ENCODE data around the gene SCFD2. TPM values are rescaled to one million over a fixed set of nuclear protein-coding genes. Genes with fewer than 3 reads are reported as not detected.

SCFD2 gene
- polyA plus RNA-seq, 2 of the 4 experiments (the other 2 are of a cell fraction), result 7.6 to 10.8 TPM

DNA sequence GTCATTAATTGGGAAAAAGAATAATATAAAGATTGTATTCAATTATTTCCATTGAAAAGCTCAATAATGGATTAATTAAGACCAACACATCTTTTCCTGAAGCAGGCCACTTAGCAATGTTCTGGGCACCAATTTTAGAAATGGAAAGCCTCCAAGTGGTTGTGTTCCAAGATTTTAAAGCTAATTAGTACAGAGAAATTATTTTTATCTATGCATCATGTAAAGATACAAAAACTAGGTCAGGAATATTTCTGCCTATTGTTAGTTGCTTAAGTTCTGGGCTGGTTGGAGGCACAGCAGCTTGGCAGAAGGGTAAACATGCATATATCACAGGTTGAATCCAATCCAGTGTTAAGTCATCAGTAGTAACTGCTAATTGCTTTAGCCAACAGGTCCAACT lies 401.9 kb downstream of the SCFD2 start:
- no peak for ATAC-seq

GRCh38 chr4:52962721-52963120 lies 403.1 kb downstream of the SCFD2 start:
- POLR2A ChIA-PET, result no interaction called here
- FAIRE-seq (no peak), DNase-seq (ENCODE audit: low read depth in 1 of 2, low spot score in 1 of 2) (no peak), ATAC-seq (no peak)
- H3K9me3 ChIP-seq, result no peaks in the 10 kb centered on the region
- TF ChIP-seq, protein P1, sequence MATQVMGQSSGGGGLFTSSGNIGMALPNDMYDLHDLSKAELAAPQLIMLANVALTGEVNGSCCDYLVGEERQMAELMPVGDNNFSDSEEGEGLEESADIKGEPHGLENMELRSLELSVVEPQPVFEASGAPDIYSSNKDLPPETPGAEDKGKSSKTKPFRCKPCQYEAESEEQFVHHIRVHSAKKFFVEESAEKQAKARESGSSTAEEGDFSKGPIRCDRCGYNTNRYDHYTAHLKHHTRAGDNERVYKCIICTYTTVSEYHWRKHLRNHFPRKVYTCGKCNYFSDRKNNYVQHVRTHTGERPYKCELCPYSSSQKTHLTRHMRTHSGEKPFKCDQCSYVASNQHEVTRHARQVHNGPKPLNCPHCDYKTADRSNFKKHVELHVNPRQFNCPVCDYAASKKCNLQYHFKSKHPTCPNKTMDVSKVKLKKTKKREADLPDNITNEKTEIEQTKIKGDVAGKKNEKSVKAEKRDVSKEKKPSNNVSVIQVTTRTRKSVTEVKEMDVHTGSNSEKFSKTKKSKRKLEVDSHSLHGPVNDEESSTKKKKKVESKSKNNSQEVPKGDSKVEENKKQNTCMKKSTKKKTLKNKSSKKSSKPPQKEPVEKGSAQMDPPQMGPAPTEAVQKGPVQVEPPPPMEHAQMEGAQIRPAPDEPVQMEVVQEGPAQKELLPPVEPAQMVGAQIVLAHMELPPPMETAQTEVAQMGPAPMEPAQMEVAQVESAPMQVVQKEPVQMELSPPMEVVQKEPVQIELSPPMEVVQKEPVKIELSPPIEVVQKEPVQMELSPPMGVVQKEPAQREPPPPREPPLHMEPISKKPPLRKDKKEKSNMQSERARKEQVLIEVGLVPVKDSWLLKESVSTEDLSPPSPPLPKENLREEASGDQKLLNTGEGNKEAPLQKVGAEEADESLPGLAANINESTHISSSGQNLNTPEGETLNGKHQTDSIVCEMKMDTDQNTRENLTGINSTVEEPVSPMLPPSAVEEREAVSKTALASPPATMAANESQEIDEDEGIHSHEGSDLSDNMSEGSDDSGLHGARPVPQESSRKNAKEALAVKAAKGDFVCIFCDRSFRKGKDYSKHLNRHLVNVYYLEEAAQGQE (IDR thresholded peaks at IDR 0.05), result no peak
- TF ChIP-seq NFE2L2 (conservative IDR thresholded peaks at IDR 0.05; ENCODE audit: low read length), result no peak
- TF ChIP-seq ZNF302 (CRISPR knock-in tag; IDR thresholded peaks at IDR 0.05), result no peak
- TF ChIP-seq, protein P2, sequence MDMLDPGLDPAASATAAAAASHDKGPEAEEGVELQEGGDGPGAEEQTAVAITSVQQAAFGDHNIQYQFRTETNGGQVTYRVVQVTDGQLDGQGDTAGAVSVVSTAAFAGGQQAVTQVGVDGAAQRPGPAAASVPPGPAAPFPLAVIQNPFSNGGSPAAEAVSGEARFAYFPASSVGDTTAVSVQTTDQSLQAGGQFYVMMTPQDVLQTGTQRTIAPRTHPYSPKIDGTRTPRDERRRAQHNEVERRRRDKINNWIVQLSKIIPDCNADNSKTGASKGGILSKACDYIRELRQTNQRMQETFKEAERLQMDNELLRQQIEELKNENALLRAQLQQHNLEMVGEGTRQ (IDR thresholded peaks at IDR 0.05), result no peak
- TF ChIP-seq JUNB (IDR thresholded peaks at IDR 0.05), result no peak
- no peak for TF ChIP-seq MAZ (IDR thresholded peaks at IDR 0.05; ENCODE audit: borderline replicate concordance, low read depth, low read length)
- no peak for TF ChIP-seq RAD21 (conservative IDR thresholded peaks at IDR 0.05 in 1 of 2, IDR thresholded peaks at IDR 0.05 in 1 of 2)
- no peak for TF ChIP-seq BCL3 (IDR thresholded peaks at IDR 0.05)
- 78% methylated on average over 3 of the region's 3 CpGs for WGBS (ENCODE audit: missing lambda C conversion rate)
- H3K4me2 ChIP-seq, result no peak overlapping the region
- no peak overlapping the region for H3K4me3 ChIP-seq
- H3K4me1 ChIP-seq, result no peaks in the 10 kb centered on the region
- no peak overlapping the region for H3K27ac ChIP-seq
- CTCF ChIA-PET, result interaction anchor here (1.5 kb wide), 1 partner anchor 21 kb away, joined by 4 read pairs; no protein-coding TSS in a partner anchor

More for the DNA sequence above, 401.9 kb downstream of the SCFD2 start:
- no peak overlapping the region for H3K4me2 ChIP-seq
- ChIA-PET CTCF (interaction anchor here (1.0 kb wide), 1 partner anchor 10 kb away, joined by 3 read pairs; no protein-coding TSS in a partner anchor), POLR2A (no interaction called here)
- no peaks in the 10 kb centered on the region for H3K4me1 ChIP-seq
- DNase-seq (ENCODE audit: low read depth in 1 of 2, low spot score in 1 of 2) (no peak), FAIRE-seq (no peak)
- no peak overlapping the region for H3K4me3 ChIP-seq
- H3K27ac ChIP-seq, result no peak overlapping the region
- TF ChIP-seq, protein P3, sequence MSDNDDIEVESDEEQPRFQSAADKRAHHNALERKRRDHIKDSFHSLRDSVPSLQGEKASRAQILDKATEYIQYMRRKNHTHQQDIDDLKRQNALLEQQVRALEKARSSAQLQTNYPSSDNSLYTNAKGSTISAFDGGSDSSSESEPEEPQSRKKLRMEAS (IDR thresholded peaks at IDR 0.05), result no peak
- TF ChIP-seq ATOH8 (CRISPR knock-in tag; IDR thresholded peaks at IDR 0.05; ENCODE audit: low read depth), result no peak
- H3K9me3 ChIP-seq, result no peaks in the 10 kb centered on the region

GRCh38 chr4:52961666-52962412 lies 404.0 kb downstream of the SCFD2 start:
- ChIA-PET POLR2A (no interaction called here), CTCF (interaction anchor here (1.1 to 1.5 kb wide), 3 partner anchors 21 to 22 kb away, joined by 3 to 4 read pairs (median 3); no protein-coding TSS in a partner anchor)
- TF ChIP-seq ZC3H11A (IDR thresholded peaks at IDR 0.05) (no peak), ZFP36 (IDR thresholded peaks at IDR 0.05; ENCODE audit: borderline replicate concordance, partially characterized antibody) (no peak), CTCF (IDR thresholded peaks at IDR 0.05) (no peak), JUNB (IDR thresholded peaks at IDR 0.05) (no peak)
- no peaks in the 10 kb centered on the region for H3K9me3 ChIP-seq
- no peak overlapping the region for H3K4me3 ChIP-seq
- DNase-seq (ENCODE audit: low read depth in 1 of 2, low spot score in 1 of 2) (no peak), ATAC-seq (no peak), FAIRE-seq (no peak)
- H3K4me2 ChIP-seq, result no peak overlapping the region
- no peak overlapping the region for H3K27ac ChIP-seq
- no peaks in the 10 kb centered on the region for H3K4me1 ChIP-seq
- WGBS (ENCODE audit: missing lambda C conversion rate), result 59% methylated on average over 3 of the region's 3 CpGs
